Spleen (tissue), 11 donors: ENCODE results near the gene SREBF2. TPM values are rescaled to one million over a fixed set of nuclear protein-coding genes. Genes with fewer than 3 reads are reported as not detected.

Source experiments
- DNase-seq: peaks from one replicate; pipeline ENCODE4 v3.0.0-alpha.2; 2020
- H3K27ac ChIP-seq, 8 donors: fragments of 200-600 bp; sonication (generic) in 7 of 8; 1 replicate in 4 of 8; 2 replicates in 4 of 8; pipeline versions ENCODE4 v1.5.0 to v1.8.0; 2016 to 2021; ENCODE audit warnings: inconsistent platforms in 4 of 8, mild to moderate bottlenecking in 4 of 8, moderate library complexity in 1 of 8
- H3K27me3 ChIP-seq, 7 donors: fragments of 200-600 bp; sonication (generic) in 6 of 7; replicated peaks in 1 of 7; 1 replicate in 4 of 7; 2 replicates in 3 of 7; pipeline versions ENCODE4 v1.5.0 to v1.8.0; 2016 to 2021; ENCODE audit warnings: inconsistent platforms in 3 of 7, mild to moderate bottlenecking in 1 of 7
- H3K36me3 ChIP-seq, 6 donors: fragments of 200-600 bp; sonication (generic) in 5 of 6; 1 replicate in 4 of 6; 2 replicates in 2 of 6; pipeline versions ENCODE4 v1.5.0 to v1.8.0; 2016 to 2021; ENCODE audit warnings: inconsistent platforms in 2 of 6
- H3K4me1 ChIP-seq, 6 donors: fragments of 200-600 bp; sonication (generic) in 5 of 6; 1 replicate in 3 of 6; 2 replicates in 3 of 6; pipeline versions ENCODE4 v1.5.0 to v1.8.0; 2016 to 2021; ENCODE audit warnings: inconsistent platforms in 3 of 6
- H3K4me3 ChIP-seq, 8 donors: fragments of 200-600 bp; sonication (generic) in 7 of 8; 1 replicate in 4 of 8; 2 replicates in 4 of 8; pipeline versions ENCODE4 v1.5.0 to v1.8.0; 2016 to 2021; ENCODE audit warnings: inconsistent platforms in 4 of 8, mild to moderate bottlenecking in 4 of 8, moderate library complexity in 2 of 8
- H3K9me3 ChIP-seq, 8 donors: fragments of 200-600 bp; sonication (generic) in 7 of 8; 1 replicate in 4 of 8; 2 replicates in 4 of 8; pipeline versions ENCODE4 v1.5.0 to v1.8.0; 2016 to 2021; ENCODE audit warnings: inconsistent platforms in 4 of 8
- CTCF ChIP-seq, 11 experiments: fragments of 200-600 bp in 7 of 11; fragments of 450-650 bp in 4 of 11; sonication (generic) in 4 of 11; IDR thresholded peaks in 8 of 11; conservative IDR thresholded peaks in 3 of 11; 1 replicate in 7 of 11; 2 replicates in 4 of 11; pipeline versions ENCODE4 v1.4.0 to v1.8.0; 2016 to 2021; ENCODE audit warnings: antibody characterized with exemption in 11 of 11, inconsistent platforms in 4 of 11, mild to moderate bottlenecking in 1 of 11
- POLR2A ChIP-seq, 3 donors: fragments of 450-650 bp; IDR thresholded peaks; one replicate each; pipeline ENCODE4 v1.5.1; 2017; ENCODE audit warnings: antibody characterized with exemption in 3 of 3, mild to moderate bottlenecking in 1 of 3
- POLR2AphosphoS5 ChIP-seq, 3 donors: sonication (generic); formaldehyde crosslinking; IDR thresholded peaks; one replicate each; pipeline ENCODE4 v1.5.1; 2017; ENCODE audit warnings: antibody characterized with exemption in 3 of 3
- WGBS, 5 donors: extraction: QIAGEN DNeasy Blood & Tissue Kit in 3 of 5; methylation state at CpG; one replicate each; pipeline versions ENCODE4 v1.1.5 to v1.1.7; 2013 to 2018; 5-methylcytosine and 5-hydroxymethylcytosine counted together
- intact Hi-C: fragments of 100-400 bp; cut with DNase I; formaldehyde crosslinking; loops from one replicate; pipeline ENCODE4 v1.15.0; 2023; ENCODE audit warnings: low total_unique reads
- polyA plus RNA-seq, 3 donors: library from polyadenylated mRNA; stranded (reverse); fragments of 200-250 nt; gene quantifications; one replicate each; pipeline ENCODE4 v1.2.1, GENCODE V29; 2013
- total RNA-seq, 7 donors: library from RNA; depleted of rRNA in 3 of 7; stranded (reverse); fragments of >200 nt in 3 of 7; fragmentation: NEBNext Ultra II Directional in 4 of 7; extraction: Animal tissue kit (Norgen Biotek cat#: 25700) in 4 of 7; gene quantifications; one replicate each; pipeline versions ENCODE4 v1.1.0 to v1.2.1, GENCODE V29; 2016 to 2021
- donor health status: healthy with polysubstance abuse.
- donor health status: DM: no; HTN: no; CAD: no; lungs with moderate emphysema.
- donor health status: DM: no; HTN: no; CAD: no.
- donor health status: Bipolar disorder and iron deficiency.
- donor health status: healthy.
- donor health status: DM: no; HTN: no; CAD: no.
- donor health status: DM: yes; HTN: yes; CAD: no.

Gene SREBF2
- total and polyA plus RNA-seq, 10 donors = 19.4 to 104 (median 63.3) TPM

DNA sequence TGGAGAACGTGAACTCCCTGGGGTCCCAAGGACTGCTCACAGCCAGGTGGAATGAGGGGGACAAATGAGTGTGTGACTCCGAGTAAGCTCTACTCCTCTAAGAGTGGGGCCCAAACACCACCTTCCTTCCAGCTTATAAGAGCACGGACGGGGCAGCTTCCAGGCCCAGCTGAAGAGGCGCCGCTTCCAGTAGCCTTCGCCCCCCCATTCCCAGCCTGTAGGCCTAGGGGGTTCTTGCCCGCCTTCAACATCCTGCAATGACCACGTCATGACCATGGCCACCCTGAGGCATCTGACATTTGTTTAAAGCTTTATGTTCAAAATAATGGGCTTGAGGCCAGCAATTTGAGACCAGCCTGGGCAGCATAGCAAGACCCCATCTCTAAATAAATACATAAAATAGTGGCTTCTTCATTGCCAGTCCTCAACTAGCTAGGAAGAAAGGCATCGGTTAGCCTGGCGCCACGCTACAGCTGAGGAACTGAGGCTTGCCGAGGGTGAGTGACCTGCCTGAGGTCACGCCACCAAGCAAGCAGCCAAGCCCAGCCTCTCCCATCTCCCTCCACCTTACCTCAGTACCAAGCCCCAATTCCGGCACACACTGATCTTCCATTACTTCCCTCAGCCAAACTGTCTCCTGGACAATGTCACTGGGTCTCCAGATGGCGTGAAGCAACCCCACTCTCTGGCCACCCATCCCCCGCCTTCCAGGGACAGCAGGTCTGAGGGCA lies 101.5 kb downstream of the SREBF2 start:
- intact Hi-C loops = no loop called here
- Histone ChIP-seq H3K4me1 (peaks cover 7 to 100% (median 64%) of the 10 kb centered on the region in 6 donors), H3K27ac (peak overlapping the region; percentile 42 to 95 (median 84)), H3K27me3 (no peaks in the 10 kb centered on the region), H3K36me3 (peaks cover 0 to 27% (median 0%) of the 10 kb centered on the region in 6 donors), H3K9me3 (no peaks in the 10 kb centered on the region), H3K4me3 (no peak overlapping the region)
- TF ChIP-seq POLR2A (IDR thresholded peaks at IDR 0.05) (no peak), POLR2AphosphoS5 (IDR thresholded peaks at IDR 0.05) (no peak), CTCF (IDR thresholded peaks at IDR 0.05 in 8 of 11, conservative IDR thresholded peaks at IDR 0.05 in 3 of 11) (no peak)
- WGBS, 5 donors = 82 to 93% (median 93%) methylated on average over 12 to 17 of the region's 17 CpGs
- DNase-seq = peak; percentile 74

DNA sequence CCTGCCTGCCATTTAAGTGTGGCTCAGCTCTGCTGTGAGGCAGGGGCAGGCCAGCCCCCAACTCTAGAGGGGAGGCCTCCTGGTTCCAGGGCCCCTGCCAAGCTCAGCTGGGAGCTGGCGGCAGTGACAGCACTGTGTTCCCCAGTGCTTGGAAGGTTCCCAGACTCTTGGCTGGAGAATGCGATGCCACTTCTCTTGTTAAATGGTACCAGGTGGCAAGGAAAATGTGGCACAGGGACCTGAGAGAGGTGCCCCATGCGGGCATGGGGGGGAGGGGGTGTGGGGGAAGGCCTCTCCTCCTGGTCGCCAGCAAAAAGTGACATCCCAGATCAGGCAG lies 102.1 kb downstream of the SREBF2 start:
- 83 to 95% (median 86%) methylated on average over 3 to 4 of the region's 4 CpGs for WGBS, 5 donors
- Histone ChIP-seq H3K9me3 (no peaks in the 10 kb centered on the region), H3K27me3 (no peaks in the 10 kb centered on the region), H3K4me1 (peaks cover 8 to 100% (median 64%) of the 10 kb centered on the region in 6 donors), H3K36me3 (peaks cover 0 to 27% (median 0%) of the 10 kb centered on the region in 6 donors), H3K27ac (peak overlapping the region in 7 of 8 donors; percentile 77 to 95 (median 89)), H3K4me3 (no peak overlapping the region)
- intact Hi-C loops = no loop called here
- peak; percentile 72 for DNase-seq
- TF ChIP-seq POLR2AphosphoS5 (IDR thresholded peaks at IDR 0.05) (no peak), CTCF (IDR thresholded peaks at IDR 0.05 in 8 of 11, conservative IDR thresholded peaks at IDR 0.05 in 3 of 11) (no peak), POLR2A (IDR thresholded peaks at IDR 0.05) (no peak)

- DNase-seq = peak; percentile 81
- intact Hi-C loops = no loop called here
- WGBS, 5 donors = 71 to 81% (median 77%) methylated on average over 7 to 9 of the region's 9 CpGs
These were observed 102.6 kb downstream of the SREBF2 start for GRCh38 chr22:41935509-41935908.

More at GRCh38 chr22:41935509-41935908, 102.6 kb downstream of the SREBF2 start:
- peak overlapping the region; percentile 48 to 95 (median 84) for H3K27ac ChIP-seq
- peaks cover 0 to 27% (median 0%) of the 10 kb centered on the region in 6 donors for H3K36me3 ChIP-seq
- H3K4me1 ChIP-seq = peaks cover 8 to 100% (median 67%) of the 10 kb centered on the region in 6 donors
- TF ChIP-seq CTCF (IDR thresholded peaks at IDR 0.05 in 8 of 11, conservative IDR thresholded peaks at IDR 0.05 in 3 of 11) (no peak), POLR2A (IDR thresholded peaks at IDR 0.05) (no peak), POLR2AphosphoS5 (IDR thresholded peaks at IDR 0.05) (no peak)
- H3K9me3 ChIP-seq = no peaks in the 10 kb centered on the region
- no peak overlapping the region for H3K4me3 ChIP-seq
- no peaks in the 10 kb centered on the region for H3K27me3 ChIP-seq
